ENCODE data around the gene KCNH2. TPM values are rescaled to one million over a fixed set of nuclear protein-coding genes. Genes with fewer than 3 reads are reported as not detected.

Gene KCNH2
- total and polyA plus RNA-seq, 2 donors (not counting 1 experiment from before 2014, with no cell fraction given) = 0.86 to 2.7 TPM

- no peak overlapping the region for H3K9ac ChIP-seq (ENCODE audit: low read length)
- WGBS (ENCODE audit: insufficient coverage) = 95% methylated on average over 9 of the region's 9 CpGs
- POLR2A ChIA-PET = no interaction called here
These were observed 42.1 kb downstream of the KCNH2 start for GRCh38 chr7:150936018-150936417.

DNA sequence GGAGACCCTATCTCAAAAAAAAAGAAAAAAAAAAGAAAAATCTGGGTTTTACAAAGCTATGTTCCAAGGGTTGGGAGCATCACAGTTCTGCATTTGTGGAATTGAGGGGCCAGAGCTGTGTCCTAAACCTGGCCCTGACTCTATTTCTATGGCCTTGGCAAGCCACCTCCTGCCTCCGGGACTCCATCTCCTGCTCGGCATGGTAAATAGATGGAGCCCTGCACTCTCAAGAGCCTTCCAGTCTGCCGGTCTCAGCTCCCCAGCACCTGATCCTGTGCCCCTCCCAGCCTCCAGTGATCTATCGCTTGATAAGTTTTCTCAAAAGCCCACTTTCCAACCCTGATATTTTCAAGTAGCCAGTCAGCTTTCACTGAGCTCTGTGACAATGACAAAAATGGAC lies 43.0 kb downstream of the KCNH2 start:
- H4K20me1 ChIP-seq (ENCODE audit: control insufficient read depth, insufficient read depth, low read length, poor library complexity, severe bottlenecking) = no peaks in the 10 kb centered on the region
- ChIA-PET POLR2A (no interaction called here), CTCF (interaction anchor here (0.7 kb wide), 1 partner anchor 82 kb away, joined by 6 read pairs; no protein-coding TSS in a partner anchor)
- no peak overlapping the region for H3K27ac ChIP-seq (ENCODE audit: low read length in 2 of 2)
- TF ChIP-seq CTCF (IDR thresholded peaks at IDR 0.05) = no peak
- no peak for TF ChIP-seq EZH2 (IDR thresholded peaks at IDR 0.05; ENCODE audit: borderline replicate concordance, insufficient read depth, low read depth, low read length, poor library complexity, severe bottlenecking)
- H3K27ac Mint-ChIP-seq = no peak overlapping the region
- H3K4me1 Mint-ChIP-seq = peaks cover 8% of the 10 kb centered on the region
- no peak overlapping the region for H3K9ac ChIP-seq (ENCODE audit: low read length)
- ATAC-seq (ENCODE audit: low read depth) (no peak), DNase-seq (no peak)
- H3K27me3 Mint-ChIP-seq = peaks cover 23% of the 10 kb centered on the region
- no peak overlapping the region for H3K4me3 ChIP-seq (ENCODE audit: control extremely low read depth in 1 of 5, extremely low read depth in 1 of 5, insufficient read depth in 1 of 5, low read depth in 2 of 5, low read length in 4 of 5)
- no peaks in the 10 kb centered on the region for H3K9me3 Mint-ChIP-seq (ENCODE audit: insufficient read depth)
- no peak overlapping the region for H2AFZ ChIP-seq (ENCODE audit: insufficient read depth, low read depth, low read length, poor library complexity, severe bottlenecking)
- H3K79me2 ChIP-seq (ENCODE audit: control insufficient read depth, insufficient read depth, low read length) = no peaks in the 10 kb centered on the region
- WGBS (ENCODE audit: insufficient coverage) = 98% methylated on average over 4 of the region's 4 CpGs
- peaks cover 0 to 2% of the 10 kb centered on the region in 2 donors for H3K4me1 ChIP-seq (ENCODE audit: control insufficient read depth in 2 of 2, insufficient read depth in 2 of 2, low read length in 2 of 2)
- H3K4me2 ChIP-seq (replicated peaks; ENCODE audit: low read depth, low read length, poor library complexity, severe bottlenecking) = no peak overlapping the region
- intact Hi-C loops (cut with micrococcal nuclease) = no loop called here
- no peak overlapping the region for H3K4me3 Mint-ChIP-seq
- peaks cover 0 to 8% (median 3%) of the 10 kb centered on the region in 4 experiments for H3K27me3 ChIP-seq (replicated peaks in 1 of 4; ENCODE audit: control extremely low read depth in 1 of 4, control insufficient read depth in 3 of 4, insufficient read depth in 4 of 4, low read length in 3 of 4)
- H3K36me3 ChIP-seq (replicated peaks in 1 of 2; ENCODE audit: control extremely low read depth in 1 of 2, control insufficient read depth in 1 of 2, extremely low read depth in 1 of 2, insufficient read depth in 2 of 2, low read length in 1 of 2) = no peaks in the 10 kb centered on the region
- H3K9me3 ChIP-seq (ENCODE audit: control extremely low read depth in 1 of 3, control insufficient read depth in 2 of 3, insufficient read depth in 1 of 3, low read length in 2 of 3) = no peaks in the 10 kb centered on the region

More at GRCh38 chr7:150936018-150936417, 42.1 kb downstream of the KCNH2 start:
- H3K79me2 ChIP-seq (ENCODE audit: control insufficient read depth, insufficient read depth, low read length) = no peaks in the 10 kb centered on the region
- H4K20me1 ChIP-seq (ENCODE audit: control insufficient read depth, insufficient read depth, low read length, poor library complexity, severe bottlenecking) = no peaks in the 10 kb centered on the region
- H3K36me3 ChIP-seq (replicated peaks in 1 of 2; ENCODE audit: control extremely low read depth in 1 of 2, control insufficient read depth in 1 of 2, extremely low read depth in 1 of 2, insufficient read depth in 2 of 2, low read length in 1 of 2) = no peaks in the 10 kb centered on the region
- intact Hi-C loops (cut with micrococcal nuclease) = no loop called here
- TF ChIP-seq EZH2 (IDR thresholded peaks at IDR 0.05; ENCODE audit: borderline replicate concordance, insufficient read depth, low read depth, low read length, poor library complexity, severe bottlenecking) (no peak), CTCF (IDR thresholded peaks at IDR 0.05) (no peak)
- CTCF ChIA-PET = no interaction called here
- Mint-ChIP-seq H3K4me1 (peaks cover 8% of the 10 kb centered on the region), H3K27me3 (peaks cover 23% of the 10 kb centered on the region), H3K27ac (no peak overlapping the region), H3K9me3 (ENCODE audit: insufficient read depth) (no peaks in the 10 kb centered on the region), H3K4me3 (no peak overlapping the region)
- H3K27me3 ChIP-seq (replicated peaks in 1 of 4; ENCODE audit: control extremely low read depth in 1 of 4, control insufficient read depth in 3 of 4, insufficient read depth in 4 of 4, low read length in 3 of 4) = peaks cover 0 to 8% (median 3%) of the 10 kb centered on the region in 4 experiments
- no peak overlapping the region for H3K4me2 ChIP-seq (replicated peaks; ENCODE audit: low read depth, low read length, poor library complexity, severe bottlenecking)
- no peak overlapping the region for H3K4me3 ChIP-seq (ENCODE audit: control extremely low read depth in 1 of 5, extremely low read depth in 1 of 5, insufficient read depth in 1 of 5, low read depth in 2 of 5, low read length in 4 of 5)
- ATAC-seq (ENCODE audit: low read depth) = no peak
- no peak overlapping the region for H2AFZ ChIP-seq (ENCODE audit: insufficient read depth, low read depth, low read length, poor library complexity, severe bottlenecking)
- no peaks in the 10 kb centered on the region for H3K9me3 ChIP-seq (ENCODE audit: control extremely low read depth in 1 of 3, control insufficient read depth in 2 of 3, insufficient read depth in 1 of 3, low read length in 2 of 3)
- no peak for DNase-seq
- H3K27ac ChIP-seq (ENCODE audit: low read length in 2 of 2) = no peak overlapping the region
- H3K4me1 ChIP-seq (ENCODE audit: control insufficient read depth in 2 of 2, insufficient read depth in 2 of 2, low read length in 2 of 2) = peaks cover 0 to 2% of the 10 kb centered on the region in 2 donors
